ENCODE measurements around the gene KIAA1217.
A peak's percentile ranks its signal among the peaks of the same experiment; 100 is the strongest.

The KIAA1217 gene

GRCh38 chr10:24536636-24537035, 327.7 kb downstream of the KIAA1217 start:
- DNase-seq (ENCODE audit: low spot score) = no peak
- no peak for FAIRE-seq

- no peak for FAIRE-seq
- no peak for DNase-seq (ENCODE audit: low spot score)
These were observed 332.4 kb downstream of the KIAA1217 start for GRCh38 chr10:24541239-24541753.

- FAIRE-seq = no peak
- DNase-seq (ENCODE audit: low spot score) = no peak
These were observed 333.7 kb downstream of the KIAA1217 start for GRCh38 chr10:24542314-24543270.

- no peak for DNase-seq (ENCODE audit: low spot score)
- no peak for FAIRE-seq
These were observed 335.8 kb downstream of the KIAA1217 start for GRCh38 chr10:24544776-24545175.

- FAIRE-seq = no peak
These were observed 336.6 kb downstream of the KIAA1217 start for GRCh38 chr10:24545585-24545984.

GRCh38 chr10:24550680-24551079, 341.7 kb downstream of the KIAA1217 start:
- FAIRE-seq (no peak), DNase-seq (ENCODE audit: low spot score) (no peak)

More at GRCh38 chr10:24545585-24545984, 336.6 kb downstream of the KIAA1217 start:
- DNase-seq (ENCODE audit: low spot score) = no peak

- FAIRE-seq (no peak), DNase-seq (ENCODE audit: low spot score) (no peak)
These were observed 342.2 kb downstream of the KIAA1217 start for GRCh38 chr10:24551161-24551560.

- no peak for FAIRE-seq
- DNase-seq (ENCODE audit: low spot score) = peak; percentile 55
These were observed 343.5 kb downstream of the KIAA1217 start for GRCh38 chr10:24552346-24553016.

- FAIRE-seq = no peak
- no peak for DNase-seq (ENCODE audit: low spot score)
These were observed 344.2 kb downstream of the KIAA1217 start for GRCh38 chr10:24553051-24553612.

GRCh38 chr10:24554036-24554435, 345.1 kb downstream of the KIAA1217 start:
- FAIRE-seq = no peak
- DNase-seq (ENCODE audit: low spot score) = no peak

GRCh38 chr10:24556126-24556749, 347.3 kb downstream of the KIAA1217 start:
- no peak for FAIRE-seq
- DNase-seq (ENCODE audit: low spot score) = no peak

- FAIRE-seq (peak; percentile 83), DNase-seq (ENCODE audit: low spot score) (peak; percentile 58)
These were observed 348.1 kb downstream of the KIAA1217 start for GRCh38 chr10:24556750-24557742.

- no peak for FAIRE-seq
- no peak for DNase-seq (ENCODE audit: low spot score)
These were observed 352.5 kb downstream of the KIAA1217 start for GRCh38 chr10:24561453-24561852.

- FAIRE-seq (no peak), DNase-seq (ENCODE audit: low spot score) (no peak)
These were observed 359.1 kb downstream of the KIAA1217 start for GRCh38 chr10:24568042-24568441.

GRCh38 chr10:24569330-24569796, 360.4 kb downstream of the KIAA1217 start:
- no peak for DNase-seq (ENCODE audit: low spot score)
- no peak for FAIRE-seq

GRCh38 chr10:24569828-24570657, 361.1 kb downstream of the KIAA1217 start:
- DNase-seq (ENCODE audit: low spot score) (no peak), FAIRE-seq (no peak)

GRCh38 chr10:24570658-24571426, 361.9 kb downstream of the KIAA1217 start:
- DNase-seq (ENCODE audit: low spot score) (no peak), FAIRE-seq (no peak)

- no peak for FAIRE-seq
These were observed 363.0 kb downstream of the KIAA1217 start for GRCh38 chr10:24571870-24572450.

More at GRCh38 chr10:24571870-24572450, 363.0 kb downstream of the KIAA1217 start:
- DNase-seq (ENCODE audit: low spot score) = no peak
